Limb (tissue), 2 donors: ENCODE measurements around the gene PRKCQ.

Experiments
- DNase-seq, 2 donors: peaks; one replicate each; pipeline ENCODE4 v3.0.0-alpha.2; 2016; ENCODE audit errors: extremely low spot score in 2 of 2

The PRKCQ gene

GRCh38 chr10:6579904-6580278 is at the start of gene PRKCQ:
TSS of gene PRKCQ (minus strand) at chr10:6580276. CDS start at chr10:6515135, 65,141 bp downstream.
- DNase-seq, result no peak

- DNase-seq, result no peak
These were observed 45.4 kb upstream of the PRKCQ start for GRCh38 chr10:6625428-6625827.

- DNase-seq, result no peak
These were observed 44.3 kb upstream of the PRKCQ start for GRCh38 chr10:6624392-6624791.

GRCh38 chr10:6622921-6623320 is 42.8 kb upstream of the PRKCQ start:
- no peak for DNase-seq

GRCh38 chr10:6621536-6621935 is 41.5 kb upstream of the PRKCQ start:
- no peak for DNase-seq

GRCh38 chr10:6619660-6620059 is 39.6 kb upstream of the PRKCQ start:
- DNase-seq, result no peak

- no peak for DNase-seq
These were observed 38.3 kb upstream of the PRKCQ start for GRCh38 chr10:6618340-6618739.

GRCh38 chr10:6617309-6618076 is 37.4 kb upstream of the PRKCQ start:
- DNase-seq, result no peak

GRCh38 chr10:6615971-6616370 is 35.9 kb upstream of the PRKCQ start:
- DNase-seq, result no peak

- DNase-seq, result no peak
These were observed 32.3 kb upstream of the PRKCQ start for GRCh38 chr10:6612371-6612770.

GRCh38 chr10:6610647-6611046 is 30.6 kb upstream of the PRKCQ start:
- DNase-seq, result no peak

- DNase-seq, result no peak
These were observed 29.5 kb upstream of the PRKCQ start for GRCh38 chr10:6609625-6610024.

- peak in 1 of 2 donors; percentile 55 for DNase-seq
These were observed 27.7 kb upstream of the PRKCQ start for GRCh38 chr10:6607778-6608177.

- no peak for DNase-seq
These were observed 27.1 kb upstream of the PRKCQ start for GRCh38 chr10:6607182-6607581.

GRCh38 chr10:6603142-6604125 is 23.4 kb upstream of the PRKCQ start:
- DNase-seq, result peak; percentile 29 to 66

GRCh38 chr10:6602700-6603084 is 22.6 kb upstream of the PRKCQ start:
- DNase-seq, result no peak

GRCh38 chr10:6602026-6602699 is 22.1 kb upstream of the PRKCQ start:
- no peak for DNase-seq

- no peak for DNase-seq
These were observed 21.2 kb upstream of the PRKCQ start for GRCh38 chr10:6601246-6601805.

- DNase-seq, result no peak
These were observed 20.3 kb upstream of the PRKCQ start for GRCh38 chr10:6600224-6600987.

- DNase-seq, result no peak
These were observed 18.6 kb upstream of the PRKCQ start for GRCh38 chr10:6598679-6599078.

GRCh38 chr10:6597478-6597877 is 17.4 kb upstream of the PRKCQ start:
- DNase-seq, result no peak
